Kidney (tissue), 14 donors: ENCODE measurements around the gene PPY. TPM values are rescaled to one million over a fixed set of nuclear protein-coding genes. Genes with fewer than 3 reads are reported as not detected.

Experiments
- DNase-seq, 5 donors: peaks; one replicate each; pipeline ENCODE4 v3.0.0-alpha.2; 2013 to 2020
- FAIRE-seq: peaks from 2 replicates; lab custom pipeline; 2012; peaks lifted over from hg19 to GRCh38; lab: Jason Lieb, UNC
- H3K27ac ChIP-seq, 2 donors: one replicate each; pipeline ENCODE4 v1.7.0; 2013; ENCODE audit warnings: low read depth in 2 of 2, low read length in 2 of 2, inconsistent platforms in 1 of 2
- H3K27me3 ChIP-seq: one replicate; pipeline ENCODE4 v1.7.1; 2013; ENCODE audit warnings: low read length, inconsistent platforms; ENCODE audit not compliant: control insufficient read depth, insufficient read depth
- H3K36me3 ChIP-seq, 3 donors: one replicate each; pipeline versions ENCODE4 v1.7.0 to v1.7.1; 2013; ENCODE audit warnings: low read length in 3 of 3, control low read depth in 1 of 3, inconsistent platforms in 1 of 3; ENCODE audit not compliant: insufficient read depth in 3 of 3, control insufficient read depth in 2 of 3
- H3K4me1 ChIP-seq, 3 donors: one replicate each; pipeline versions ENCODE4 v1.7.0 to v1.7.1; 2013; ENCODE audit warnings: low read length in 3 of 3, inconsistent platforms in 1 of 3, low read depth in 1 of 3; ENCODE audit not compliant: control insufficient read depth in 2 of 3, insufficient read depth in 2 of 3
- H3K4me3 ChIP-seq, 3 donors: one replicate each; pipeline versions ENCODE4 v1.7.0 to v1.8.1; 2013; ENCODE audit warnings: low read length in 3 of 3, control low read depth in 1 of 3, inconsistent platforms in 1 of 3
- H3K9ac ChIP-seq, 3 donors: one replicate each; pipeline versions ENCODE4 v1.7.0 to v1.7.1; 2013; ENCODE audit warnings: low read length in 3 of 3, control low read depth in 1 of 3, inconsistent platforms in 1 of 3
- H3K9me3 ChIP-seq, 3 donors: one replicate each; pipeline versions ENCODE4 v1.7.0 to v1.7.1; 2013; ENCODE audit warnings: low read length in 3 of 3, control low read depth in 1 of 3, inconsistent platforms in 1 of 3; ENCODE audit not compliant: control insufficient read depth in 2 of 3, insufficient read depth in 1 of 3
- CTCF ChIP-seq: IDR thresholded peaks from 3 replicates; pipeline ENCODE4 v1.5.1; 2012; ENCODE audit warnings: mild to moderate bottlenecking, moderate library complexity, borderline replicate concordance; ENCODE audit not compliant: insufficient read depth; ENCODE audit errors: extremely low read depth
- intact Hi-C: fragments of 100-400 bp; cut with DNase I; formaldehyde crosslinking; loops from one replicate; pipeline ENCODE4 v1.11.1; 2022
- polyA plus RNA-seq: library from polyadenylated mRNA; stranded (reverse); fragments of 350-450 nt; fragmentation: Illumina TruSeq; extraction: RNeasy Lipid Tissue Mini Kit (QIAGEN cat#74804); gene quantifications from one replicate; pipeline ENCODE4 v1.2.3, GENCODE V29; 2014; ENCODE audit warnings: low read depth, low replicate concordance; ENCODE audit not compliant: insufficient read depth
- total RNA-seq: library from RNA; stranded (reverse); fragmentation: NEBNext Ultra II Directional; extraction: Animal tissue kit (Norgen Biotek cat#: 25700); gene quantifications from one replicate; pipeline ENCODE4 v1.2.1, GENCODE V29; 2021
- donor health status: control.
- donor health status: control.
- donor health status: control.
- donor health status: control.
- donor health status: control.
- donor health status: DM: yes; HTN: yes; CAD: no.
- donor health status: Normal renal cell carcinoma (clear cell type).

PPY gene
- total and polyA plus RNA-seq, 2 donors from 2014 or later, result not detected

GRCh38 chr17:43958748-43959352 is 16.6 kb upstream of the PPY start:
- no peak for FAIRE-seq
- Histone ChIP-seq H3K27ac (no peak overlapping the region), H3K9ac (no peak overlapping the region), H3K9me3 (no peaks in the 10 kb centered on the region), H3K4me3 (no peak overlapping the region), H3K36me3 (no peaks in the 10 kb centered on the region), H3K4me1 (no peaks in the 10 kb centered on the region), H3K27me3 (no peaks in the 10 kb centered on the region)
- DNase-seq, result no peak
- no peak for TF ChIP-seq CTCF
- intact Hi-C loops, result no loop called here

GRCh38 chr17:43956222-43956621 is 13.9 kb upstream of the PPY start:
- H3K36me3 ChIP-seq, result no peaks in the 10 kb centered on the region
- H3K9ac ChIP-seq, result no peak overlapping the region
- no peak for FAIRE-seq
- peak in 1 of 5 donors; percentile 8 for DNase-seq
- no peak for TF ChIP-seq CTCF
- no peak overlapping the region for H3K4me3 ChIP-seq
- H3K4me1 ChIP-seq, result peaks cover 0 to 7% (median 0%) of the 10 kb centered on the region in 3 donors
- no peak overlapping the region for H3K27ac ChIP-seq
- peaks cover 12% of the 10 kb centered on the region for H3K27me3 ChIP-seq
- intact Hi-C loops, result no loop called here
- H3K9me3 ChIP-seq, result no peaks in the 10 kb centered on the region

- Histone ChIP-seq H3K4me1 (peaks cover 0 to 7% (median 0%) of the 10 kb centered on the region in 3 donors), H3K4me3 (no peak within 1 kb of the TSS), H3K27me3 (peaks cover 12% of the 10 kb centered on the region), H3K9ac (no peak within 1 kb of the TSS), H3K36me3 (no peaks in the 10 kb centered on the region), H3K9me3 (no peaks in the 10 kb centered on the region), H3K27ac (no peak within 1 kb of the TSS)
- no peak for FAIRE-seq
- no peak for TF ChIP-seq CTCF
- peak in 2 of 5 donors; percentile 47 to 52 for DNase-seq
- intact Hi-C loops, result no loop called here
Observed at GRCh38 chr17:43953746-43954145, 11.5 kb upstream of the PPY start, which contains the start of gene PYY. TSS of gene PYY (minus strand) at chr17:43953940. CDS start at chr17:43953483, 457 bp downstream.
